Prostate gland (tissue), 2 donors: ENCODE results near the gene ADPRH. TPM values are rescaled to one million over a fixed set of nuclear protein-coding genes. Genes with fewer than 3 reads are reported as not detected.

ENCODE experiments used
- DNase-seq: peaks from one replicate; pipeline ENCODE4 v3.0.0-alpha.2; 2019; ENCODE audit warnings: low spot score
- H3K27ac ChIP-seq, 2 donors: fragments of 200-600 bp; sonication (generic); 2 replicates each; pipeline ENCODE4 v1.5.1; 2017 to 2019
- H3K27me3 ChIP-seq: fragments of 200-600 bp; sonication (generic); replicated peaks from 2 replicates; pipeline ENCODE4 v1.5.1; 2019; ENCODE audit not compliant: insufficient read depth
- H3K36me3 ChIP-seq, 2 donors: fragments of 200-600 bp; sonication (generic); 1 replicate in 1 of 2; 2 replicates in 1 of 2; pipeline versions ENCODE4 v1.5.1 to v1.8.1; 2017 to 2019
- H3K4me1 ChIP-seq: fragments of 200-600 bp; sonication (generic); replicated peaks from 2 replicates; pipeline ENCODE4 v1.5.1; 2019
- H3K4me3 ChIP-seq, 2 donors: fragments of 200-600 bp; sonication (generic); 2 replicates each; pipeline ENCODE4 v1.5.1; 2017 to 2019
- H3K9me3 ChIP-seq: fragments of 200-600 bp; sonication (generic); 2 replicates; pipeline ENCODE4 v1.5.1; 2017
- POLR2A ChIP-seq: fragments of 450-650 bp; IDR thresholded peaks from one replicate; pipeline ENCODE4 v1.6.1; 2016; ENCODE audit warnings: antibody characterized with exemption, mild to moderate bottlenecking
- POLR2AphosphoS5 ChIP-seq: sonication (generic); formaldehyde crosslinking; IDR thresholded peaks from one replicate; pipeline ENCODE4 v1.6.1; 2017; ENCODE audit warnings: antibody characterized with exemption
- WGBS: methylation state at CpG from one replicate; pipeline ENCODE4 v1.1.5; 2018; 5-methylcytosine and 5-hydroxymethylcytosine counted together
- intact Hi-C: fragments of 100-400 bp; cut with DNase I; formaldehyde crosslinking; loops from one replicate; pipeline ENCODE4 v1.14.2; 2022
- total RNA-seq, 2 donors: library from RNA; depleted of rRNA; stranded (reverse); fragments of >200 nt; gene quantifications; one replicate each; pipeline ENCODE4 v1.1.0, GENCODE V29; 2016
- TF ChIP-seq, protein P1 (sequence below), 4 experiments: fragments of 200-600 bp in 2 of 4; fragments of 450-650 bp in 2 of 4; sonication (generic) in 2 of 4; IDR thresholded peaks; 1 replicate in 3 of 4; 2 replicates in 1 of 4; pipeline ENCODE4 v1.5.1; 2016 to 2019; ENCODE audit warnings: antibody characterized with exemption in 4 of 4, mild to moderate bottlenecking in 2 of 4, moderate library complexity in 2 of 4

ADPRH gene
- total RNA-seq, 2 donors from 2014 or later, result 8.2 to 14.8 TPM

DNA sequence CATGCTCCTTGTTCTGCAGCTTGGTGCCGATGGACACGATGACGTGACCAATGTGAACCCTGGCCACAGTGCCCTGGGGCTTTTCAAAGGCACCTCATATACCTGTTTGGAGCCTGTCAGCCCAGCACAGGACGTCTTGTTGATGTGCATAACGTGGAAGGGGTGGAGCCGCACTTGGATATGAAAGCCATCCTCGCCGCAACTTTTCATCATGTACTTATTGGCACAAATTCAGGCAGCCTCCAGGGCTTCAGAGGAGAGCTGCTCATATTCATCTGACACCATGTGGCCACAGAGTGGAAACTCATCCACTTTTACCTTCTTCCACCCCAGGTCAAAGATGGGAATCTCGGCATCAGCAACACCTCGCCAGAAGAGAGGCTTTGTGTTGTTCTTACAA is 56.4 kb downstream of the ADPRH start:
- intact Hi-C loops, result loop anchor here (5.0 kb wide), 1 partner anchor 42 kb away; the partner anchor contains the start of gene COX17
- no peak for TF ChIP-seq POLR2A
- TF ChIP-seq, protein P1, sequence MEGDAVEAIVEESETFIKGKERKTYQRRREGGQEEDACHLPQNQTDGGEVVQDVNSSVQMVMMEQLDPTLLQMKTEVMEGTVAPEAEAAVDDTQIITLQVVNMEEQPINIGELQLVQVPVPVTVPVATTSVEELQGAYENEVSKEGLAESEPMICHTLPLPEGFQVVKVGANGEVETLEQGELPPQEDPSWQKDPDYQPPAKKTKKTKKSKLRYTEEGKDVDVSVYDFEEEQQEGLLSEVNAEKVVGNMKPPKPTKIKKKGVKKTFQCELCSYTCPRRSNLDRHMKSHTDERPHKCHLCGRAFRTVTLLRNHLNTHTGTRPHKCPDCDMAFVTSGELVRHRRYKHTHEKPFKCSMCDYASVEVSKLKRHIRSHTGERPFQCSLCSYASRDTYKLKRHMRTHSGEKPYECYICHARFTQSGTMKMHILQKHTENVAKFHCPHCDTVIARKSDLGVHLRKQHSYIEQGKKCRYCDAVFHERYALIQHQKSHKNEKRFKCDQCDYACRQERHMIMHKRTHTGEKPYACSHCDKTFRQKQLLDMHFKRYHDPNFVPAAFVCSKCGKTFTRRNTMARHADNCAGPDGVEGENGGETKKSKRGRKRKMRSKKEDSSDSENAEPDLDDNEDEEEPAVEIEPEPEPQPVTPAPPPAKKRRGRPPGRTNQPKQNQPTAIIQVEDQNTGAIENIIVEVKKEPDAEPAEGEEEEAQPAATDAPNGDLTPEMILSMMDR (IDR thresholded peaks at IDR 0.05), result no peak
- H3K27ac ChIP-seq, result no peak overlapping the region

DNA sequence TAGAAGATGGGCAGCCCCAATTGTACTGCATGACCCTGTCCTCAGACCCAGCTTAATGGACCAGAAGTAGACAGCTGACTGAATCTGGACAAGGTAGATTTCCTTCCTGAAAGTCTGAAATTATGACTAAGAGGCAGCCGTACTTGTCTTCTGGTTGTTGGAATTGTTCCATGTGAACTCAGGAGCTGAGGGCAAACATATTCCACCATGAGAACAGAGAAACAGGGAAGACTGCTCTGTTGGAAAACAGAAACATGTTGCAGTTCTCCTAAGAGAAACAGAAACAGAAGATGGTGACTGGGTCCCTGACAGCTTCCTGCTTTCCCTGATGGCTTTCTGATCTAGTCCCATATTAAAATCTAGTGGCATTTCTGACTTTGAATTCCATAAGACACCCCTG is 57.0 kb downstream of the ADPRH start:
- Histone ChIP-seq H3K9me3 (no peaks in the 10 kb centered on the region), H3K4me1 (no peaks in the 10 kb centered on the region), H3K27ac (peak overlapping the region in 1 of 2 donors; percentile 54), H3K4me3 (no peak overlapping the region), H3K27me3 (no peaks in the 10 kb centered on the region), H3K36me3 (no peaks in the 10 kb centered on the region)
- intact Hi-C loops, result loop anchor here (5.0 kb wide), 1 partner anchor 41 kb away; the partner anchor contains the start of gene COX17
- TF ChIP-seq, protein P1 (IDR thresholded peaks at IDR 0.05), result no peak
- TF ChIP-seq POLR2AphosphoS5 (no peak), POLR2A (no peak)
- WGBS, result 63% methylated on average over 1 of the region's 1 CpG
- DNase-seq, result no peak

More for the DNA sequence above, 56.4 kb downstream of the ADPRH start:
- WGBS, result 91% methylated on average over 10 of the region's 10 CpGs
- no peaks in the 10 kb centered on the region for H3K36me3 ChIP-seq
- H3K9me3 ChIP-seq, result no peaks in the 10 kb centered on the region
- H3K4me1 ChIP-seq, result no peaks in the 10 kb centered on the region
- no peak for DNase-seq
- H3K27me3 ChIP-seq, result no peaks in the 10 kb centered on the region
- H3K4me3 ChIP-seq, result no peak overlapping the region

DNA sequence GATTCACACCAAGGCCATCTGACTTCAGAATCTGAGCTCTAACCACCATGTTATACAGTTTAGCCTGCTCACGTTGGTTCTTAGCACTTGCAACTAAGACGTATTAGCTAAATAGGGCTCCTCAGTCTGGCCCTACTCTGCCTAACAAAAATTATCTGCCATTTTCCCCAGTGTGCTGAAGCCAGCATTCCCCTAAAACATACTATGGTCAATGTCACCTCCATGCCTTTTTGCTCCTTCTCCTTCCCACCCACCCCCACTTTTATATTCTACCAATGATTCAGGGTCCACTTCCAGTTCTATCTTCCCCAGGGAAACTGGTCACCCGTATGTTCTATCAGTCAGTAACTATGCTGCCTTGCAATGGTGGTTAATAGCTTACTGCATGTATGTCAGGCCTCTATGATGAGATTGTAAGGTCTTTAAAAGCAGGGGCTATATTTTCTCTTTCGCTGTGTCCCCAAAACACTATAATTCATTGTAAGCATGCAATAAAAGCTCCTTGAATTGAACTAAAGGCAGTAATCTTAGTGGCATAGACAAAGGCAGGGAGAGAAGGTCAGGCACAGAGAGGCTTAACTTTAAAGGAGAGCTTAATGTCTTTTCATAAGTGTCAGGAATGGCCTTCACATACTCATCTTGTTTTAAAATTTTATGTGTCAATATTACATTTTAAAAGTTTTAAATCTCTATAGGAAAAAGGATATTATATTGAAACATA is 57.8 kb downstream of the ADPRH start:
- Histone ChIP-seq H3K4me3 (no peak overlapping the region), H3K36me3 (no peaks in the 10 kb centered on the region), H3K9me3 (no peaks in the 10 kb centered on the region), H3K4me1 (no peaks in the 10 kb centered on the region), H3K27ac (peak overlapping the region in 1 of 2 donors; percentile 54), H3K27me3 (no peaks in the 10 kb centered on the region)
- no peak for DNase-seq
- no peak for TF ChIP-seq POLR2AphosphoS5
- TF ChIP-seq POLR2A, result no peak
- TF ChIP-seq, protein P1 (IDR thresholded peaks at IDR 0.05), result no peak
- intact Hi-C loops, result loop anchor here (5.0 kb wide), 1 partner anchor 40 kb away; the partner anchor contains the start of gene COX17
- WGBS, result 90% methylated on average over 4 of the region's 4 CpGs

DNA sequence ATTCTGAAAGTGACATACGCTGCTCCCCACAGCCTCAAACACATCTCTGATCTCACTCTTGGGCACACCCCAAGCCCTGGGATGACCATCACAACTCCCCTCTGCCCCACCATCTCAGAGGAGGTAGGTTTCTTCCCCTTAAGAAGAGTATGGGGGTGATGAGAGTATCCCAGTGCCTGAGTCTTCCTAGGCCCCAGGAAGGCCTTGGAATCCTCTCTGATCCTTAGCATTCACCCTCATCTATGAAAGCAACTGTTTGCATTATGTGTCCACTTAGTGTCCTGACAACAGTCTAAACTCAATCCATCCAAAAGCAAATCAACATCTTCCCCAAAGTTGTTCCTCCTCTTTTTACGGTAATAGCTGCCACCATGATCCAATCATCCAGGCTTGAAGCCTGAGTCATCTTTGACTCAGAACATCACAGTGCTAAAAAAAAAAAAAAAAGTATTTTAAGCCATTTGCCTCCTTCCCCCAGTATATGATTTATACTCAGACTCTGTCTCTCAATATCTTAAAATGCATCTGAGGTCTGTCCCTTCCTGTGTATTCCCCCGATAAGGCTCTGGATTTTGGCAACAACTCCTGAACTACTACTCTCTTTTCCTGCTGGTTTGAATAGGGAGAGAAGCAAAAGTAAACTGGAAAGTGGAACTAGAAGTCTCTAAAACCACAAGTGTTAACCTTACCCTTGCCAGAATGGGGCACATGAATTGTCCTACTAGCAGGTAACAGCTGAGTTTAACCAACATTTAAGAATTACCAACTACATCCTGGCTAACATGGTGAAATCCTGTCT is 58.6 kb downstream of the ADPRH start:
- DNase-seq, result no peak
- Histone ChIP-seq H3K27me3 (no peaks in the 10 kb centered on the region), H3K4me1 (no peaks in the 10 kb centered on the region), H3K36me3 (no peaks in the 10 kb centered on the region), H3K27ac (peak overlapping the region; percentile 43 to 54), H3K9me3 (no peaks in the 10 kb centered on the region), H3K4me3 (no peak overlapping the region)
- intact Hi-C loops, result loop anchor here (5.0 kb wide), 1 partner anchor 39 kb away; the partner anchor contains the start of gene COX17
- no peak for TF ChIP-seq POLR2A
- TF ChIP-seq, protein P1 (IDR thresholded peaks at IDR 0.05), result no peak
- peak; percentile 8 for TF ChIP-seq POLR2AphosphoS5
- 47% methylated on average over 3 of the region's 3 CpGs for WGBS

Other genes with a start within 250 kb of the ADPRH start
- 10 to 100 TPM; 20.6 to 72.0 TPM for gene TMEM39A, start 115.9 kb upstream of the ADPRH start, total RNA-seq
- gene POGLUT1, start 110.5 kb upstream of the ADPRH start, total RNA-seq, result 10 to 100 TPM in 1 of 2 donors, 1 to 10 TPM in 1; 7.5 to 14.9 TPM
- gene TIMMDC1, start 80.9 kb upstream of the ADPRH start, total RNA-seq, result 10 to 100 TPM; 65.7 to 67.7 TPM
- not detected for gene CD80, start 19.9 kb upstream of the ADPRH start, total RNA-seq
- gene PLA1A, start 18.4 kb downstream of the ADPRH start, total RNA-seq, result 1 to 10 TPM; 2.8 to 9.1 TPM
- 10 to 100 TPM in 1 of 2 donors, 1 to 10 TPM in 1; 8.7 to 26.5 TPM for gene POPDC2, start 81.1 kb downstream of the ADPRH start, total RNA-seq
- gene COX17, start 97.9 kb downstream of the ADPRH start, total RNA-seq, result 10 to 100 TPM; 26.4 to 29.5 TPM
- 10 to 100 TPM in 1 of 2 donors, 1 to 10 TPM in 1; 2.5 to 11.6 TPM for gene CFAP91, start 123.5 kb downstream of the ADPRH start, total RNA-seq
- under 1 TPM in 1 of 2 donors, not detected in 1; 0.85 TPM for gene NR1I2, start 202.6 kb downstream of the ADPRH start, total RNA-seq